ENCODE data around the gene BFSP1. TPM values are rescaled to one million over a fixed set of nuclear protein-coding genes. Genes with fewer than 3 reads are reported as not detected.

Gene BFSP1
- total and polyA plus RNA-seq, 2 donors (not counting 3 experiments of a cell fraction or from before 2014, with no cell fraction given): 3.1 to 5.2 TPM

GRCh38 chr20:17511401-17511800 lies 19.8 kb downstream of the BFSP1 start:
- POLR2A ChIA-PET: no interaction called here
- FAIRE-seq: no peak
- dilution Hi-C loops (cut with MboI; ENCODE audit: extremely low pct_ligation_motif_present, low sequenced_read_pairs): no loop called here

More at GRCh38 chr20:17511401-17511800, 19.8 kb downstream of the BFSP1 start:
- no peaks in the 10 kb centered on the region for H3K9me1 ChIP-seq (replicated peaks; ENCODE audit: control insufficient read depth, extremely low read depth, insufficient read depth, low read length)
- no TSS peak for BruUV-seq (replicated peaks)
- H3K4me3 ChIP-seq (replicated peaks in 1 of 3; ENCODE audit: insufficient read depth in 1 of 3, low read depth in 1 of 3, low read length in 3 of 3): no peak overlapping the region
- TF ChIP-seq, protein P1, sequence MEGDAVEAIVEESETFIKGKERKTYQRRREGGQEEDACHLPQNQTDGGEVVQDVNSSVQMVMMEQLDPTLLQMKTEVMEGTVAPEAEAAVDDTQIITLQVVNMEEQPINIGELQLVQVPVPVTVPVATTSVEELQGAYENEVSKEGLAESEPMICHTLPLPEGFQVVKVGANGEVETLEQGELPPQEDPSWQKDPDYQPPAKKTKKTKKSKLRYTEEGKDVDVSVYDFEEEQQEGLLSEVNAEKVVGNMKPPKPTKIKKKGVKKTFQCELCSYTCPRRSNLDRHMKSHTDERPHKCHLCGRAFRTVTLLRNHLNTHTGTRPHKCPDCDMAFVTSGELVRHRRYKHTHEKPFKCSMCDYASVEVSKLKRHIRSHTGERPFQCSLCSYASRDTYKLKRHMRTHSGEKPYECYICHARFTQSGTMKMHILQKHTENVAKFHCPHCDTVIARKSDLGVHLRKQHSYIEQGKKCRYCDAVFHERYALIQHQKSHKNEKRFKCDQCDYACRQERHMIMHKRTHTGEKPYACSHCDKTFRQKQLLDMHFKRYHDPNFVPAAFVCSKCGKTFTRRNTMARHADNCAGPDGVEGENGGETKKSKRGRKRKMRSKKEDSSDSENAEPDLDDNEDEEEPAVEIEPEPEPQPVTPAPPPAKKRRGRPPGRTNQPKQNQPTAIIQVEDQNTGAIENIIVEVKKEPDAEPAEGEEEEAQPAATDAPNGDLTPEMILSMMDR (IDR thresholded peaks at IDR 0.05; ENCODE audit: extremely low read depth in 1 of 2, insufficient read depth in 1 of 2, low read depth in 1 of 2, low read length in 2 of 2): no peak
- TF ChIP-seq GATA2 (IDR thresholded peaks at IDR 0.05; ENCODE audit: insufficient read depth, insufficient read length, low read depth, low read length) (no peak), JUN (IDR thresholded peaks at IDR 0.05; ENCODE audit: borderline replicate concordance, insufficient read depth, insufficient read length, low read depth) (no peak), EZH2 (IDR thresholded peaks at IDR 0.05; ENCODE audit: borderline replicate concordance, low read depth, low read length, severe bottlenecking) (no peak), POLR2A (IDR thresholded peaks at IDR 0.05; ENCODE audit: low read depth, low read length) (no peak), POLR2AphosphoS5 (IDR thresholded peaks at IDR 0.05; ENCODE audit: insufficient read depth, low read depth, low read length) (no peak), MYC (IDR thresholded peaks at IDR 0.05; ENCODE audit: low read depth, low read length) (no peak), FOS (IDR thresholded peaks at IDR 0.05; ENCODE audit: borderline replicate concordance, insufficient read depth, low read length) (no peak)
- TF ChIP-seq, protein P2, sequence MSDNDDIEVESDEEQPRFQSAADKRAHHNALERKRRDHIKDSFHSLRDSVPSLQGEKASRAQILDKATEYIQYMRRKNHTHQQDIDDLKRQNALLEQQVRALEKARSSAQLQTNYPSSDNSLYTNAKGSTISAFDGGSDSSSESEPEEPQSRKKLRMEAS (IDR thresholded peaks at IDR 0.05; ENCODE audit: insufficient read depth, insufficient read length): no peak
- H3K27ac ChIP-seq (ENCODE audit: insufficient read depth, low read depth, low read length): no peak overlapping the region
- H2AFZ ChIP-seq (ENCODE audit: low read depth, low read length): no peak overlapping the region
- CTCF ChIA-PET: interaction anchor here (1.1 kb wide), 1 partner anchor 25 kb away, joined by 3 read pairs; no protein-coding TSS in a partner anchor
- no peak overlapping the region for H3K4me2 ChIP-seq (ENCODE audit: insufficient read depth, low read length)
- H3K36me3 ChIP-seq (ENCODE audit: control insufficient read depth in 2 of 2, extremely low read depth in 1 of 2, insufficient read depth in 2 of 2, low read length in 2 of 2): no peaks in the 10 kb centered on the region
- no peaks in the 10 kb centered on the region for H3K9me3 ChIP-seq (replicated peaks; ENCODE audit: control insufficient read depth, insufficient read depth, low read length)
- intact Hi-C loops (cut with micrococcal nuclease): no loop called here
- H3K79me2 ChIP-seq (ENCODE audit: control insufficient read depth, insufficient read depth, low read length): no peaks in the 10 kb centered on the region
- DNase-seq (ENCODE audit: low read depth, low spot score): no peak
- no peaks in the 10 kb centered on the region for H4K20me1 ChIP-seq (replicated peaks; ENCODE audit: control insufficient read depth, extremely low read depth, insufficient read depth, low read length)
- H3K9ac ChIP-seq (replicated peaks; ENCODE audit: extremely low read depth, insufficient read depth, low read length): no peak overlapping the region
- H3K27me3 ChIP-seq (ENCODE audit: control insufficient read depth in 2 of 2, insufficient read depth in 2 of 2, low read length in 2 of 2): no peaks in the 10 kb centered on the region
- no peaks in the 10 kb centered on the region for H3K4me1 ChIP-seq (ENCODE audit: control insufficient read depth, extremely low read depth, insufficient read depth, low read length)

All from endothelial cell of umbilical vein (primary cell).